ENCODE measurements around the gene DNMT3L.
A peak's percentile ranks its signal among the peaks of the same experiment; 100 is the strongest.
"Not testable (repeated sequence)": the region's sequence is repeated elsewhere in the genome, so short reads cannot be mapped to it uniquely, and the experiment has no call there.

The DNMT3L gene

DNA sequence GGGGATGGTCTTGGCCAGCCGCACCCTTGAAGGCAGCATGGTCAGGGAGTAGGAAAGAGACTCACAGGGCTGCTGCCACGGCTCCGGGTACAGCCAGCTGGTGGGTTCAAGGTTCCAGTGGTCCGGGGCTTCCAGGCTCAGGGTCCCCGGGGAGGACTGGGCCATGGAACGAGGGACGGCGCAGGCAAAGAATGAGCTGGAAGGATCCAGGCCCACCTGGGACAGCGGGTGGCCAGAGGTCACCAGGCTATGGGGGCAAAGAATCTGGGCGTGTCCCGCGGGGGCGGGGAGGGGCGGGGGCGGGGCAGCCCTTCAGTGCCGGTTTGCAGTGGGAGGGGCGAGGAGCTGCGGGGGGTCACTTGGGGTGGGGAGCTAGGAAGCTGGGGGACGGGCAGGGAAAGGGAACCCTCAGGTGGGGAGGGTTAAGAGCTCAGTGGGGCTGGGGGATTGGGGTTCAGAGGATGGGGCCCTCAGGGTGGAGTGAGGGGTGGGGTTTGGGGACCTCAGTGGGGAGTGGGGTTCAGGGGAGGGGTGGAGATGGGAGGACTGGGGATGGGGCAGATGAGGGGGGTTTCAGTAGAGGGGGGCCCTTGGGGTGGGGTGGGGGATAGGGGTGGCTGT lies at the start of gene DNMT3L:
TSS of gene DNMT3L (minus strand) at position 223 of the 621 bp plus-strand sequence. CDS start 638 bp downstream, outside the sequence.
- DNase-seq (ENCODE audit: low read depth) = no peak

DNA sequence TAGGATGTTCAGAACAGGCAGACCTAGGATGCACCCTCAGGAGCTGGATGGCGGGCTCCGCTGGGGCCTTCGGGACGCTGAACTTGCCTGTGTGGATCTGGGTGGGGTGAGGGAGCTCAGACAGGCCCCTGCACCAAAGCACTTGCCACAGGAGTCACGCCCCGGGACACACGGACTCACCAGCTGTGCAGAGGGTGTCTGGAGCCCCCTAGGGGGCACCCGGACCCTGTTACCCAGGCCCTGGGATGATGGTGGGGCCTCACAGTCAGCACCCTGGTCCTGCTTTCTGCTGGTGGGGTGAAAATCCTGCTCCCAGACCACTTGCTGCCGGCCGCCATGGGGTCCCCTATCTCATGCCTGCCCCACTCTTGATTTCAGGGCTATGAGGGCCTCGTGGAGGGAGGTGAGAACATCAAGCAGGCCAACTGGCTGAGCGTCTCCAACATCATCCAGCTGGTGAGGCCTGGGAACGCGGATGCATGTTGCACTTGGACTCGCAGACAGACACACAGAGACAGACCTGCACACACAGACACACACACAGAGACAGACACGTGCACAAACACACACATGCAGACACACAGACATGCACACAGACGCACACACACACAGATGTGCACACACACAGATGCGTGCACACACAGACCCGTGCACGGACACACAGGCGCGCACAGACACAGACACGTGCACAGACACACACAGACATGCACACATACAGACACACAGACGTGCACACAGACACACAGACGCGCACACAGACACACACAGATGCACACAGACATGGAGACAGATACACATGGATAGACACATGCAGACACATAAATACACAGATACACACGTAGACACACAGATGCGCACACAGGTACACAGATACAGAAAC lies 49.2 kb upstream of the DNMT3L start:
- no peak for DNase-seq (ENCODE audit: low read depth)

- no peak for DNase-seq (ENCODE audit: low read depth)
Measured at GRCh38 chr21:44306936-44307704, 45.4 kb upstream of the DNMT3L start.

- DNase-seq (ENCODE audit: low read depth) = no peak
Measured at GRCh38 chr21:44305691-44306090, 44.0 kb upstream of the DNMT3L start.

DNA sequence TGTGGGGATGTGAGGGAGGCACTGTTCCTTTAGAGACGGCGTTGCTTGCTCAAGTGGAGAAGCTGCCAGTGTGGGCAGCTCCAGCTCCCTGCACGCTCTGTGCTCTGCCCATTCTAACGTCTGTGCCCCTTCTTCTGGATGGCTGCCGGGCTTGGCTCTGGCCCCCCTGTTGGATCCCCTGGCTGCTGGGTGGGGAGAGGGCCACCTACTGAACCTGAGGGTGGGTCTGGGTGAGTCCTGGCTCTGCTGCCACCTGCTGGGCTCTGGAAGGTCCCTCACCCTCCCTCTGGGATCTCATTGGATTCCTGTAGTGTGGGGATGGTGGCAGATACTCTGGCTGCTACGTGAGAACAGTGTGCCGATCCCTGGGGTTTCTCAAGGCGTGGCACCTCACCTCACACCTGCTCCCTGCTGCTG lies 43.2 kb upstream of the DNMT3L start:
- peak; percentile 29 for DNase-seq (ENCODE audit: low read depth)

GRCh38 chr21:44304011-44304616 lies 42.4 kb upstream of the DNMT3L start:
- no peak for DNase-seq (ENCODE audit: low read depth)

- no peak for DNase-seq (ENCODE audit: low read depth)
Measured at GRCh38 chr21:44303490-44303981, 41.8 kb upstream of the DNMT3L start.

GRCh38 chr21:44302573-44303401 lies 41.1 kb upstream of the DNMT3L start:
- DNase-seq (ENCODE audit: low read depth) = not testable (repeated sequence)

DNA sequence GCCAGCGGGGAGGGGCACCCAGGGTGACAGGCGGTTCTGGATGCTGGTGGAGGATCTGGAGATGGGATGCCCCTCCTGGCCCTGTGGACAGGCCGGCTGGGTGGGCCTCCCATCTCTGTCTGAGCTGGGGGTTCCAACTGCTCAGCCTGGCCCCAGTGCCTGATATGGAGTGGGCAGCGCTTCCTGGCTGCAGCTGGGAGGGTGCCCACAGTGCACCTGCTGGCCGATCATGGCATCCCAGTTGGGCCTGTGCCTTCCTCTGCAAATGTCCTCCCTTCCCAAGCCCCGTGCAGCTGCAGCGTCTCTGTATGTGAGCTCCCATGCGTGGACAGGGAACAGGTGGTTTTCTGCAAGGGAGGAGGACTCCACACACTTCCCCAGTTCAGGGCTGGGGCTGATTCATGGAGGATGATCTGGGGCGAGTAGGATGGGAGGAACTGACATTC lies 40.3 kb upstream of the DNMT3L start:
- DNase-seq (ENCODE audit: low read depth) = no peak

GRCh38 chr21:44301141-44301540 lies 39.4 kb upstream of the DNMT3L start:
- DNase-seq (ENCODE audit: low read depth) = no peak

DNA sequence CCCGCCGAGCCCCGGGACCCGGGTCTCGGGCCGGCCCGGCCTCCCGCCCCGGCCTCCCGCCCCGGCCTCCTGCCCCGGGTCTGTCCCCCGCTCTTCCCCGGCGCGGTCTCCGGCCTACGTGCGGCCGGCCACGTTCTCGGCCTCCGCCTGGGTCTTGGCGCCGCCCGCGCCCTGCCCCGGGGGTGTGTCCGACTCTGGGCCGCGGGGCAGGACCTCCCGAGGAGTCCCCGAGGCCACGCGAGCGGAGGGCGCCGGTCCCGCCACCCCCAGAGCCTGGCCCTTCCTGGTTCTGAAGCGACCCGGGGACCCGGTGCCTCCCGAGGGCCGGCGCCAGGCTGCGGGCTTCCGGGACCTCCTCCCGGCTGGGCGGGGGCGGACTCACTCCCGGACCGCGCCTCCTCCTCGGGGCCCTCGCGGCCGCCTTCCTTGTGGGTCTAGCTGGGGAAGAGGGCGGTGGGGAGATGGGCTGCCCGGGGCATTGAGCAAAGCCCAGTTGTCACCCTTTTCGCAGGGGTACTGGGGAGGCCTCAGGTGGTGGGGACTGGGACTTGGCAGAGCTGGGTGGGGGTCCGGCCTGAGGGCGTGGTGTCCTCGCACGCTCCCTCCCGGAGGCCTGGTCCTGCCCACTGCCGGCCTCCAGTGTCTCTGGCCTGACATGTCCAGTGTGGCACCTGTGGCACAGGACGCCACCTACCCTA lies 38.7 kb upstream of the DNMT3L start:
- peak; percentile 20 for DNase-seq (ENCODE audit: low read depth)

DNA sequence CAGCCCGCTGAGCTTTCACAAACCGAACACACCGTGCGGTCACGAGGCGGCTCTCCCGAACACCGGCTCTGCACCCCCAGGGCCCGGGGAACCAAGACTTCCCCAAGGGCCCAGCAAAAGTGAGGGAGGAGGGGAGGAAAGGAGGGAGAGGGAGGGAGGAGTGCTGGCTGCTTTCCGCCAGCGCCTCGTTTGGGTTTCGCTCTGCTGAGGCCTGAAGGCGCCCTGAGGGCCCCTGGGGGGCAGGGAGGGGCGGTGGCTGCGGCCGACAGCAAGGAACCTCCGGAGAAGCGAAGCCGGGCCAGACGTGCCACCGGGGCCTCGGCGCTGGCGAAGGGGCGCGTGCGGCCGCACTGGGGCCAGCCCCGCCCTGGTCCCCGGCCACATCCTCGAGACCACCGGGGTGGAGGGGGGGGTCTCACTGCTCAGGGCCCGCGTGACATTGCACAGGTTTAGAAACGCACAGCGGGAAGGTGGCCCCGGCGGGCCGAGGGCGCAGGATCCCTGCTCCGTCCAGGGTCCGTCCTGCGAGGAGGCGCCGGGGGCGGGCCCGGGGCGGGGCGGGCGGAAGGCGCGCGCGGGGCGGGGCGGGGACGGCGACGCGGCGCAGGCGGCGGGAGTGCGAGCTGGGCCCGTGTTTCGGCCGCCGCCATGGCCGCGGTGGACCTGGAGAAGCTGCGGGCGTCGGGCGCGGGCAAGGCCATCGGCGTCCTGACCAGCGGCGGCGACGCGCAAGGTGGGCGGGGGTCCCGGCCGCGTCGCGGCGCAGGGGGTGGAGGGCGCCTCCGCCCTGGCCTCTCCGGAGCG lies 38.0 kb upstream of the DNMT3L start, which contains the start of gene PFKL:
TSS of gene PFKL (plus strand) at position 596 of the 804 bp plus-strand sequence. CDS start at position 649, 53 bp downstream.
- DNase-seq (ENCODE audit: low read depth) = peak; percentile 20

DNA sequence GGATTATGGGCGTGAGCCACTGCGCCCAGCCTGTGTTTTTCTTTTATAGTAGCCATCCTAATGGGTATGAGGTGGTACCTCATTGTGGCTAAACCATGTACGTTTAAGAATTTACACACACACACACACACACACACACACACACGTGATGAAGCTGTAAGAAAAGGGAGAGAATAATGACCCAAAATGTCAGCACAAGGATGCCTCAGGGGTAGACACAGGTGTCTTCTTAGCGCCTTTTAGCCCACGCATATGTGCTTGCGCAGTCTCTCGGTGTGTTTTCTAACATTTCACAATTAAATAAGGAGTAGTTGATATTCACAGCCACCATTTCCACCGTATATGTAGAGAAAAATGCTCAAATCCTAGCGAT lies 37.4 kb upstream of the DNMT3L start:
- DNase-seq (ENCODE audit: low read depth) = no peak

- DNase-seq (ENCODE audit: low read depth) = no peak
Measured at GRCh38 chr21:44298301-44298700, 36.6 kb upstream of the DNMT3L start.

GRCh38 chr21:44297525-44298290 lies 36.0 kb upstream of the DNMT3L start:
- DNase-seq (ENCODE audit: low read depth) = peak; percentile 50

DNA sequence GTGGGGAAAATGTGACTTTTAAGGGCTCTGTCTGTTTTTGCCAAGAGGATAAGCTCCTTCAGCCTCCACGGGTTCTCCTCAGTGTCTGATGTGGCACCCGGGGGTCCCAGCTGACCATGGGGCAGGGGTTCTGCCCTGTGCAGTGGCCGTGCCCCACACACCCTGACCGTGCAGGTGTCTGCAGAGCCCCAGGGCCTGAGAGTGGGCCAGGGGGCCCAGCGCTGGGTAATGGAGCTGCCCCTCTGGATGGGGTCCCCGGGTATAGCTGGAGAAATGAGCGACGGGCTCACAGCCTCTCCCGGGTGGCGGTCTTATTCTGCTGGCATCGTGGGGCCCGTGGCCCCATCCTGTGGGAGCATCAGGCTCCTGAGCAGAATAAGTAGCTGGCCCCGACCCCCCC lies 35.2 kb upstream of the DNMT3L start:
- no peak for DNase-seq (ENCODE audit: low read depth)

GRCh38 chr21:44296103-44296519 lies 34.4 kb upstream of the DNMT3L start:
- no peak for DNase-seq (ENCODE audit: low read depth)

DNA sequence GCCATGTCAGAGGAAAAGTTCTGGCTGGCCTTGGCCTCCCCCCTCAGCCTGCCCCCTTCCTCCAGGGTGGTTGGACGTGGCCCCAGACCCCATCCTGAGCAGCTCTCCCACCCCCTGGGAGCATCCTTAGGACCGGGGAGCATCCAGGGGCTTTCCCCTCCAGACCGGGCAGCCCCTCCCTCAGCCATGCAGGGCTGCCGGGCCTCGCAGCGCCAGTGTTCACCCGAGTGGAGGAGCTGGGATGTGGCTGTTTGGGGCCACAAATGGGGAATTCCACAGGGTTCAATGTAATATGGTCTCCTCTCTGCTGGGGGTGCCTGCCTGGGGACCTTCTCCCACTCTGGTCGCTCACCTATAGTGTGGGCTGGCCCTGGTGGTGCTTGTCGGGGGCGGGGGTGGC lies 33.9 kb upstream of the DNMT3L start:
- no peak for DNase-seq (ENCODE audit: low read depth)

- DNase-seq (ENCODE audit: low read depth) = no peak
Measured at GRCh38 chr21:44295163-44295573, 33.5 kb upstream of the DNMT3L start.
